HepG2 (cell line): Measurements from ENCODE around the gene SLFN12. TPM values are rescaled to one million over a fixed set of nuclear protein-coding genes. Genes with fewer than 3 reads are reported as not detected.

ENCODE experiments used
- ATAC-seq: fragments of 200-7000 bp; cut with Tn5 transposase; 3 replicates; pipeline ENCODE4 v1.9.1; 2020; ENCODE audit warnings: mild to moderate bottlenecking, moderate library complexity
- BruUV-seq: library from RNA; stranded (reverse); fragments of 400-500 nt; replicated peaks from 2 replicates; lab custom pipeline; 2021; lab: Mats Ljungman, UMichigan
- CTCF ChIA-PET: fragments of 300-600 bp; formaldehyde crosslinking; extraction: SDS; loops from one replicate; lab custom pipeline; 2021; ENCODE audit warnings: low total read pairs, inconsistent platforms, low intra/inter-chr PET ratio; lab: Yijun Ruan, JAX
- POLR2A ChIA-PET: fragments of 350-600 bp; sonication (Branson Sonifier 250); formaldehyde crosslinking; loops from one replicate; lab custom pipeline; 2020; ENCODE audit warnings: antibody characterized with exemption, inconsistent platforms; lab: Yijun Ruan, JAX
- DNase-seq: peaks from one replicate; pipeline ENCODE4 v3.0.0-alpha.2; 2015; ENCODE audit warnings: low spot score
- FAIRE-seq: peaks from 3 replicates; lab custom pipeline; 2011; peaks lifted over from hg19 to GRCh38; lab: Jason Lieb, UNC
- H2AFZ ChIP-seq: one replicate; pipeline ENCODE4 v1.6.1; 2011; ENCODE audit warnings: low read length, inconsistent platforms
- H3K27ac ChIP-seq: fragments of 300-600 bp; 3 replicates; pipeline ENCODE4 v1.8.0; 2011; ENCODE audit warnings: mixed run types, mild to moderate bottlenecking, mixed read lengths, low read length, inconsistent platforms; ENCODE audit not compliant: insufficient read depth; ENCODE audit errors: extremely low read length
- H3K27me3 ChIP-seq, 2 experiments: fragments of 200-600 bp in 1 of 2; 2 replicates in 1 of 2; 3 replicates in 1 of 2; pipeline versions ENCODE4 v1.6.0 to v1.8.0; 2011; ENCODE audit warnings: low read length in 2 of 2, mild to moderate bottlenecking in 2 of 2, moderate library complexity in 2 of 2, inconsistent platforms in 1 of 2; ENCODE audit not compliant: insufficient read depth in 2 of 2, control insufficient read depth in 1 of 2
- H3K36me3 ChIP-seq, 2 experiments: fragments of 200-600 bp in 1 of 2; replicated peaks in 1 of 2; 2 replicates in 1 of 2; 3 replicates in 1 of 2; pipeline versions ENCODE4 v1.5.1 to v1.8.0; 2011; ENCODE audit warnings: low read length in 2 of 2, inconsistent platforms in 1 of 2; ENCODE audit not compliant: insufficient read depth in 2 of 2, control insufficient read depth in 1 of 2
- H3K4me1 ChIP-seq: 2 replicates; pipeline ENCODE4 v1.5.1; 2012; ENCODE audit warnings: low read length, inconsistent platforms; ENCODE audit not compliant: insufficient read depth
- H3K4me2 ChIP-seq: 2 replicates; pipeline ENCODE4 v1.6.0; 2011; ENCODE audit warnings: low read depth, low read length, inconsistent platforms
- H3K4me3 ChIP-seq, 3 experiments: fragments of 200-600 bp in 1 of 3; sonication (generic), shearing (Covaris generic) in 1 of 3; replicated peaks in 1 of 3; 2 replicates each; pipeline ENCODE4 v1.5.1; 2011 to 2016; ENCODE audit warnings: low read length in 3 of 3, inconsistent platforms in 2 of 3, low read depth in 2 of 3, mild to moderate bottlenecking in 2 of 3, control low read depth in 1 of 3, mixed read lengths in 1 of 3; ENCODE audit not compliant: insufficient read depth in 1 of 3
- H3K79me2 ChIP-seq: one replicate; pipeline ENCODE4 v1.6.1; 2011; ENCODE audit warnings: low read length, inconsistent platforms; ENCODE audit not compliant: insufficient read depth
- H3K9ac ChIP-seq: 2 replicates; pipeline ENCODE4 v1.6.0; 2011; ENCODE audit warnings: mild to moderate bottlenecking, low read depth, low read length, inconsistent platforms; ENCODE audit not compliant: insufficient read depth
- H3K9me3 ChIP-seq: 2 replicates; pipeline ENCODE4 v1.5.1; 2012; ENCODE audit warnings: mild to moderate bottlenecking, low read length
- H4K20me1 ChIP-seq: 2 replicates; pipeline ENCODE4 v1.6.0; 2011; ENCODE audit warnings: inconsistent platforms, mild to moderate bottlenecking, low read length, moderate library complexity; ENCODE audit not compliant: insufficient read depth
- CBX1 ChIP-seq: IDR thresholded peaks from one replicate; pipeline ENCODE4 v1.6.1; 2016; ENCODE audit warnings: antibody characterized with exemption, low read depth
- ETV5 ChIP-seq: IDR thresholded peaks from 2 replicates; pipeline ENCODE4 v1.6.1; 2018; ENCODE audit warnings: missing biosample characterization, missing genetic modification reagents, inconsistent platforms, borderline replicate concordance
- HNF4G ChIP-seq, 2 experiments: sonication (generic) in 1 of 2; formaldehyde crosslinking in 1 of 2; IDR thresholded peaks; 2 replicates each; pipeline versions ENCODE4 v1.4.0 to v1.6.1; 2011 to 2020; ENCODE audit warnings: borderline replicate concordance in 2 of 2, low read depth in 2 of 2, mild to moderate bottlenecking in 2 of 2, low read length in 1 of 2, missing genetic modification reagents in 1 of 2, moderate library complexity in 1 of 2
- KDM5A ChIP-seq: fragments of 200-600 bp; sonication (generic); IDR thresholded peaks from 2 replicates; pipeline ENCODE4 v1.7.0; 2018; ENCODE audit warnings: antibody characterized with exemption, mild to moderate bottlenecking, low read length, borderline replicate concordance
- PHF8 ChIP-seq: sonication (generic); formaldehyde crosslinking; IDR thresholded peaks from 2 replicates; pipeline ENCODE4 v1.5.0; 2020; ENCODE audit warnings: missing genetic modification reagents
- RARA ChIP-seq: IDR thresholded peaks from 2 replicates; pipeline ENCODE4 v1.6.1; 2016; ENCODE audit warnings: missing genetic modification reagents, missing compliant biosample characterization
- REPIN1 ChIP-seq: sonication (generic); formaldehyde crosslinking; IDR thresholded peaks from 2 replicates; pipeline ENCODE4 v1.8.0; 2022; ENCODE audit warnings: missing genetic modification reagents, low read depth, mild to moderate bottlenecking, borderline replicate concordance
- TAF15 ChIP-seq: fragments of 200-400 bp; formaldehyde crosslinking; IDR thresholded peaks from one replicate; pipeline ENCODE4 v1.6.1; 2018; ENCODE audit warnings: mild to moderate bottlenecking, low read depth, low read length; ENCODE audit not compliant: poor library complexity, severe bottlenecking
- TFE3 ChIP-seq: IDR thresholded peaks from 2 replicates; pipeline ENCODE4 v1.6.1; 2016
- ZNF484 ChIP-seq: sonication (generic); formaldehyde crosslinking; IDR thresholded peaks from 2 replicates; pipeline ENCODE4 v1.5.1; 2020; ENCODE audit warnings: mild to moderate bottlenecking, low read depth, missing genetic modification reagents, borderline replicate concordance
- ZNF557 ChIP-seq: sonication (generic); formaldehyde crosslinking; IDR thresholded peaks from 2 replicates; pipeline ENCODE4 v1.4.0; 2020; ENCODE audit warnings: missing genetic modification reagents
- ZNF605 ChIP-seq: sonication (generic); formaldehyde crosslinking; IDR thresholded peaks from 2 replicates; pipeline ENCODE4 v1.8.0; 2022; ENCODE audit warnings: mild to moderate bottlenecking, missing genetic modification reagents
- ZNF780A ChIP-seq: sonication (generic); formaldehyde crosslinking; IDR thresholded peaks from 2 replicates; pipeline ENCODE4 v1.8.0; 2022; ENCODE audit warnings: mild to moderate bottlenecking, missing genetic modification reagents, moderate library complexity
- WGBS: methylation state at CpG from one replicate; pipeline ENCODE4 v1.1.6; 2017; ENCODE audit warnings: low lambda C conversion rate; 5-methylcytosine and 5-hydroxymethylcytosine counted together
- in situ Hi-C: cut with HindIII; loops from 2 replicates; pipeline ENCODE4 v1.10.0; 2017; ENCODE audit warnings: low pct_unique_long_range_greater_than_20kb; ENCODE audit not compliant: extremely low pct_ligation_motif_present
- intact Hi-C: fragments of 100-400 bp; cut with micrococcal nuclease; formaldehyde crosslinking; loops from one replicate; pipeline ENCODE4 v1.10.0; 2022; ENCODE audit not compliant: unreplicated experiment
- polyA plus RNA-seq, 8 experiments: library from polyadenylated mRNA; depleted of rRNA in 3 of 8; stranded (reverse) in 7 of 8; unstranded in 1 of 8; fragments of >200 nt; fragmentation: Illumina TruSeq in 4 of 8; extraction: Trizol in 4 of 8; gene quantifications; 2 replicates each; pipeline versions ENCODE4 v1.2.1 to v1.2.3, GENCODE V29; 2011 to 2016; ENCODE audit warnings: low read depth in 4 of 8, missing spikeins in 1 of 8, mixed read lengths in 1 of 8; ENCODE audit not compliant: insufficient read depth in 1 of 8
- total RNA-seq, 5 experiments: library from RNA; depleted of rRNA; stranded (reverse); fragments of >200 nt; fragmentation: Illumina TruSeq; extraction: Trizol; gene quantifications; 2 replicates each; pipeline ENCODE4 v1.2.3, GENCODE V29; 2016; ENCODE audit warnings: low read depth in 1 of 5
- TF ChIP-seq, protein P1 (sequence below): sonication (generic); formaldehyde crosslinking; IDR thresholded peaks from 2 replicates; pipeline ENCODE4 v1.4.0; 2020; ENCODE audit warnings: missing genetic modification reagents
- TF ChIP-seq, protein P2 (sequence below): sonication (generic); formaldehyde crosslinking; IDR thresholded peaks from 2 replicates; pipeline ENCODE4 v1.4.0; 2020; ENCODE audit warnings: mild to moderate bottlenecking, missing genetic modification reagents
- TF ChIP-seq, protein P3 (sequence below), 2 experiments: sonication (generic) in 1 of 2; formaldehyde crosslinking in 1 of 2; IDR thresholded peaks; 2 replicates each; pipeline versions ENCODE4 v1.4.0 to v1.6.1; 2018 to 2020; ENCODE audit warnings: missing genetic modification reagents in 2 of 2, borderline replicate concordance in 1 of 2, low read depth in 1 of 2, mild to moderate bottlenecking in 1 of 2, missing biosample characterization in 1 of 2

The SLFN12 gene
- total and polyA plus RNA-seq, 2 of the 13 experiments (the other 11 are each of a cell fraction or from before 2014, with no cell fraction given): 0.13 TPM; not detected in 1

GRCh38 chr17:35368081-35368830, 64.0 kb downstream of the SLFN12 start (continued):
- TF ChIP-seq, protein P1, sequence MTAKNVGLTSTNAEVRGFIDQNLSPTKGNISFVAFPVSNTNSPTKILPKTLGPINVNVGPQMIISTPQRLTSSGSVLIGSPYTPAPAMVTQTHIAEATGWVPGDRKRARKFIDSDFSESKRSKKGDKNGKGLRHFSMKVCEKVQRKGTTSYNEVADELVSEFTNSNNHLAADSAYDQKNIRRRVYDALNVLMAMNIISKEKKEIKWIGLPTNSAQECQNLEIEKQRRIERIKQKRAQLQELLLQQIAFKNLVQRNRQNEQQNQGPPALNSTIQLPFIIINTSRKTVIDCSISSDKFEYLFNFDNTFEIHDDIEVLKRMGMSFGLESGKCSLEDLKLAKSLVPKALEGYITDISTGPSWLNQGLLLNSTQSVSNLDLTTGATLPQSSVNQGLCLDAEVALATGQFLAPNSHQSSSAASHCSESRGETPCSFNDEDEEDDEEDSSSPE (CRISPR knock-in tag): no peak

- WGBS: 0% methylated on average over 1 of the region's 1 CpG
- no peak for DNase-seq
- TF ChIP-seq CBX1: no peak
- TF ChIP-seq ZNF605 (CRISPR knock-in tag): no peak
- no peak for TF ChIP-seq TFE3 (CRISPR knock-in tag)
- TF ChIP-seq ETV5 (CRISPR knock-in tag): no peak
- no peak for TF ChIP-seq ZNF484 (CRISPR knock-in tag)
- no peak for TF ChIP-seq RARA
- TF ChIP-seq ZNF780A (CRISPR knock-in tag): no peak
- no peak for TF ChIP-seq TAF15
- TF ChIP-seq, protein P2, sequence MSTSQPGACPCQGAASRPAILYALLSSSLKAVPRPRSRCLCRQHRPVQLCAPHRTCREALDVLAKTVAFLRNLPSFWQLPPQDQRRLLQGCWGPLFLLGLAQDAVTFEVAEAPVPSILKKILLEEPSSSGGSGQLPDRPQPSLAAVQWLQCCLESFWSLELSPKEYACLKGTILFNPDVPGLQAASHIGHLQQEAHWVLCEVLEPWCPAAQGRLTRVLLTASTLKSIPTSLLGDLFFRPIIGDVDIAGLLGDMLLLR (CRISPR knock-in tag): no peak
- TF ChIP-seq ZNF557 (CRISPR knock-in tag): no peak
- TF ChIP-seq PHF8 (CRISPR knock-in tag): no peak
- no peak for TF ChIP-seq HNF4G (IDR thresholded peaks at IDR 0.05; ENCODE audit: borderline replicate concordance, low read depth, low read length)
- TF ChIP-seq HNF4G (CRISPR knock-in tag; IDR thresholded peaks at IDR 0.05; ENCODE audit: borderline replicate concordance, low read depth): no peak
- TF ChIP-seq, protein P3, sequence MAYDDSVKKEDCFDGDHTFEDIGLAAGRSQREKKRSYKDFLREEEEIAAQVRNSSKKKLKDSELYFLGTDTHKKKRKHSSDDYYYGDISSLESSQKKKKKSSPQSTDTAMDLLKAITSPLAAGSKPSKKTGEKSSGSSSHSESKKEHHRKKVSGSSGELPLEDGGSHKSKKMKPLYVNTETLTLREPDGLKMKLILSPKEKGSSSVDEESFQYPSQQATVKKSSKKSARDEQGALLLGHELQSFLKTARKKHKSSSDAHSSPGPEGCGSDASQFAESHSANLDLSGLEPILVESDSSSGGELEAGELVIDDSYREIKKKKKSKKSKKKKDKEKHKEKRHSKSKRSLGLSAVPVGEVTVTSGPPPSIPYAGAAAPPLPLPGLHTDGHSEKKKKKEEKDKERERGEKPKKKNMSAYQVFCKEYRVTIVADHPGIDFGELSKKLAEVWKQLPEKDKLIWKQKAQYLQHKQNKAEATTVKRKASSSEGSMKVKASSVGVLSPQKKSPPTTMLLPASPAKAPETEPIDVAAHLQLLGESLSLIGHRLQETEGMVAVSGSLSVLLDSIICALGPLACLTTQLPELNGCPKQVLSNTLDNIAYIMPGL (CRISPR knock-in tag; IDR thresholded peaks at IDR 0.05; ENCODE audit: borderline replicate concordance in 1 of 2, low read depth in 1 of 2): no peak
- no peak for TF ChIP-seq KDM5A
- no peak for TF ChIP-seq REPIN1 (CRISPR knock-in tag)
- Histone ChIP-seq H3K79me2 (no peaks in the 10 kb centered on the region), H3K4me2 (no peak overlapping the region), H2AFZ (no peak overlapping the region), H3K27me3 (0 out of 5 replicates have a peak, but pooled peaks cover 0 to 5% of the 10 kb centered on the region in 2 experiments), H3K9me3 (no peaks in the 10 kb centered on the region), H3K9ac (no peak overlapping the region), H3K27ac (no peak overlapping the region), H3K4me3 (no peak overlapping the region), H4K20me1 (no peaks in the 10 kb centered on the region), H3K36me3 (no peaks in the 10 kb centered on the region), H3K4me1 (no peaks in the 10 kb centered on the region)
- in situ Hi-C loops (no loop called here), intact Hi-C loops (no loop called here)
- CTCF ChIA-PET: no interaction called here
- POLR2A ChIA-PET: no interaction called here
- FAIRE-seq: no peak
- no peak for ATAC-seq
- no TSS peak for BruUV-seq
These were observed 71.3 kb downstream of the SLFN12 start for GRCh38 chr17:35361027-35361426.
